Left colon (tissue), 2 donors: Measurements from ENCODE around the gene SLC9A2. TPM values are rescaled to one million over a fixed set of nuclear protein-coding genes. Genes with fewer than 3 reads are reported as not detected.

Source experiments
- ATAC-seq: fragments of 200-7000 bp; cut with Tn5 transposase; one replicate; pipeline ENCODE4 v1.9.1; 2020; ENCODE audit warnings: mild to moderate bottlenecking, moderate library complexity
- DNase-seq, 2 donors: peaks; one replicate each; pipeline ENCODE4 v3.0.0-alpha.2; 2020
- intact Hi-C, 2 donors: fragments of 100-400 bp; cut with DNase I in 1 of 2; cut with micrococcal nuclease in 1 of 2; formaldehyde crosslinking; loops; one replicate each; pipeline versions ENCODE4 v1.11.2 to v1.14.0; 2022; cut with DNase I, micrococcal nuclease
- long read RNA-seq: library from polyadenylated mRNA; unstranded; transcript quantifications from one replicate; pipeline ENCODE4 v2.0.0, GENCODE V29; 2021
- total RNA-seq, 2 donors: library from RNA; stranded (reverse); fragmentation: NEBNext Ultra II Directional; extraction: Animal tissue kit (Norgen Biotek cat#: 25700); gene quantifications; one replicate each; pipeline ENCODE4 v1.2.1, GENCODE V29; 2021
- donor health status: DM: no; HTN: no; CAD: no.
- donor health status: DM: yes; HTN: yes; CAD: no.

The SLC9A2 gene, protein sequence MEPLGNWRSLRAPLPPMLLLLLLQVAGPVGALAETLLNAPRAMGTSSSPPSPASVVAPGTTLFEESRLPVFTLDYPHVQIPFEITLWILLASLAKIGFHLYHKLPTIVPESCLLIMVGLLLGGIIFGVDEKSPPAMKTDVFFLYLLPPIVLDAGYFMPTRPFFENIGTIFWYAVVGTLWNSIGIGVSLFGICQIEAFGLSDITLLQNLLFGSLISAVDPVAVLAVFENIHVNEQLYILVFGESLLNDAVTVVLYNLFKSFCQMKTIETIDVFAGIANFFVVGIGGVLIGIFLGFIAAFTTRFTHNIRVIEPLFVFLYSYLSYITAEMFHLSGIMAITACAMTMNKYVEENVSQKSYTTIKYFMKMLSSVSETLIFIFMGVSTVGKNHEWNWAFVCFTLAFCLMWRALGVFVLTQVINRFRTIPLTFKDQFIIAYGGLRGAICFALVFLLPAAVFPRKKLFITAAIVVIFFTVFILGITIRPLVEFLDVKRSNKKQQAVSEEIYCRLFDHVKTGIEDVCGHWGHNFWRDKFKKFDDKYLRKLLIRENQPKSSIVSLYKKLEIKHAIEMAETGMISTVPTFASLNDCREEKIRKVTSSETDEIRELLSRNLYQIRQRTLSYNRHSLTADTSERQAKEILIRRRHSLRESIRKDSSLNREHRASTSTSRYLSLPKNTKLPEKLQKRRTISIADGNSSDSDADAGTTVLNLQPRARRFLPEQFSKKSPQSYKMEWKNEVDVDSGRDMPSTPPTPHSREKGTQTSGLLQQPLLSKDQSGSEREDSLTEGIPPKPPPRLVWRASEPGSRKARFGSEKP
- 10 to 100 TPM; 75.2 to 81.1 TPM for total RNA-seq
- long read RNA-seq, full-length matches to known transcripts: 68 of 127 reads
- long read RNA-seq, partial matches to known transcripts: 41 of 127 reads
- long read RNA-seq, other reads (novel, unspliced or antisense): 18 of 127 reads

DNA sequence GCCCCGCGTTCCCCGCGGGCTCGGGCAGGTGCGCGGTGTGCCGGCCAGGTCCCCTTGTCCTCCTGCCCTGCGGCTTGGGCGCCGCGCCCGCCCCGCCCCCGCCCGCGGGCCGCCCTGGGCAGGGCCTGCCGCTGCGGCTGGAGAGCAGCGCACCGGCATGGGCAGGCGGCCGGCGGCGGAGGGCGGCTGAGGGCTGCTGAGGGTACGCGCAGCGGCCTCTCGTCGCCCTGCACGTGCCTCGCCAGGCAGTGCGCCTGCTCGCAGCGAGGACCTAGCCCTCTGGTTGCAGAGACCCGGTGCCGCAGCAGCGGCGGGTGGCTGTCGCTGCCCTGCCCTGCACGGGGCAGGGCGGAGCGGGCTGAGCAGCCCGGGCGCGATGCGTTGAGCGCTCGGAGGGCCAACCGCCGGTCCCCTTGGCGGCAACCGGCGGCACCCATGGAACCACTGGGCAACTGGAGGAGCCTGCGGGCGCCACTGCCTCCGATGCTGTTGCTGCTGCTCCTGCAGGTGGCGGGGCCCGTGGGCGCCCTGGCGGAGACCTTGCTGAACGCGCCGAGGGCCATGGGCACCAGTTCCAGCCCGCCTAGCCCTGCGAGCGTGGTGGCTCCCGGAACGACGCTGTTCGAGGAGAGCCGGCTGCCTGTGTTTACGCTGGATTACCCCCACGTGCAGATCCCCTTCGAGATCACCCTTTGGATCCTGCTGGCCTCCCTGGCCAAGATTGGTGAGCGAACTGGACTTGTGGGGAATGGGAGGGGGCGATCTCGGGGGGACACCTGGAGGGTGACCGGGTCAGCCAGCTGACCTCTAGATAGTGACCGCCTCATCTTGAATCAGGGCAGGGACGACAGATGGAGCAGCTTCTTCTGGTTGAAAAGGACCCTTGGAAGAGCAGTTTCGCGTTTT, at the start of gene SLC9A2:
TSS of gene SLC9A2 (plus strand) at position 140 of the 906 bp plus-strand sequence. CDS start at position 436, 296 bp downstream.
- DNase-seq (peak in 1 of 2 donors; percentile 51), ATAC-seq (peak; percentile 59)
- intact Hi-C loops: loop anchor here in 1 of 2 donors (10.0 kb wide), 1 partner anchor 145 kb away; the partner anchor contains the start of gene SLC9A4

DNA sequence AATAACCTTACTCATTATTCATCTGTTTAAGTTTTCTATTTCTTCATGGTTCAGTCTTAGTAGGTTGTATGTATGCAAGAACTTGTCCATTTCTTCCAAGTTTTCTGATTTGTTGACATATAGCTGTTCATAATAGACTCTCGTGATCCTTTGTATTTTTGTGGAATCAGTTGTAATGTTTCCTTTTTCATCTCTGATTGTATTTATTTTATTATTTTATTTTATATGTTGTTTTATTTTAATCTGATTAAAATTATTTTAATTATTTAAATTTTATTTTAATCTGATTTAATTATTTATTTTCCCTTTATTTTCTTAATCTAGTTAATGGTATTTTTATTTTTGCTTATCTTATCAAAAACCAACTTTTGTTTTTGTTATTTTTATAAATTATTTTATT, 43.5 kb upstream of the SLC9A2 start:
- no peak for DNase-seq
- no peak for ATAC-seq
- intact Hi-C loops: no loop called here

DNA sequence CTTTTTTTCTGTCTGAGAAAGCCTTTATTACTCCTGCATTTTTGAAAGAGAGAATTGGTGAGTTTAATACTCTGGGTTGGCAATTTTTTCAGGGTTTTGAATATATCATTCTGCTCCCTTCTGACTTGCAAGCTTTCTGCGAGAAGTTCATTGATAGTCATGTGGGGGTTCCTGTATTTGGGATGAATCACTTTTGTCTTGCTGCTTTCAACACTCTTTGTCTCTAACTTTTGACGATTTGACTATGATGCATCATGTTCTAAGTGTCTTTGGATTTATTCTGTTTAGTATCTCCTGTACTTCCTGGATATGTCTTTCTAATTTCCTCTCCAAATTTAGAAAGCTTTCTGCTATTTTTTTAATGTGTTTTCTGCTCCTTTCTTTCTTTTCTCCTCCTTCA, 41.0 kb upstream of the SLC9A2 start:
- DNase-seq: no peak
- ATAC-seq: no peak
- intact Hi-C loops: no loop called here

- intact Hi-C loops: no loop called here
- ATAC-seq (no peak), DNase-seq (no peak)
Measured at GRCh38 chr2:102581911-102582310, 37.4 kb upstream of the SLC9A2 start.

DNA sequence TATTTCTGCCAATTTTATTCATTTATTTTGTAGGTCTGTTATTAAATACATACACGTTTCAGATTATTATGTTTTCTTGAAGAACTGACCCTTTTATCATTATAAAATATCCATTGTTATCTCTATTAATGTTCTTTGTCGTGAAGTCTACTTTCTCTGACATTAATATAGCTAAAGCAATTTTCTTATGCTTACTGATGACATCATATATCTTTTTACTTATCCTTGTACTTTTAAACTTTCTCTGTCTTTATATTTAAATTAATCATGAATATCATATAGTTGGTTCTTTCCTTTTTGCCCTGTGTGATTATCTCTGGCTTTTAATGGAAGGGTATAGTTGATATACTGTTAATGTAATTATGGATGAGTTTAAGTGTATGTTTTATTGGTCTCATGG, 36.5 kb upstream of the SLC9A2 start:
- ATAC-seq (no peak), DNase-seq (no peak)
- intact Hi-C loops: no loop called here

DNA sequence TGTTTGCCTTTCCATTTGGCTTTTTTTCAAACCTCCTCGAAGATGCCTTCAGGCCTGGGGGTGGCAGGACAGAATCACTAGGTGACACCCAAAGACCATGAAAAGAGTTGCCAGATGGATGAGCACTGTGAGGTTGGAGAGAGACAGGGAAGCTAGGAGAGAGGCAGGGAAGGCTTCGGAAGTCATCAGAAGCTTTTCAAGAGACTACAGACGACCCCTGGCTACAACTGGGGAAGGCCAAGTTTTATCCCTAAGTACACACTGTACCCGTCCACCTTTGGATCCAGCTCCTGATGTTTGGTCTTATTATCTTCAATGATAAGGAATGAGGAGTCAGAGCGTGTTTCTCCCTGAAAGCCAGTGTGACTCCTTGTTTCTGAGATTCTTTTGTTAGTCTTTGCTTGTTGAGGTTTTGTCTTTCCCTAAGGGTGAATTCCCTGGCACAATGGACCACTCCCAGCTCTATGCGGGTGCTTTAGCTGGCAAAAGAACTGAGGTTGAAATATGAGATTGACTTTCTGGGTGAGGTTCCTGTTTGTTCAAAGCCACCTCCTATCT, 33.4 kb upstream of the SLC9A2 start:
- DNase-seq (no peak), ATAC-seq (peak; percentile 87)
- intact Hi-C loops: no loop called here

- DNase-seq (no peak), ATAC-seq (no peak)
- intact Hi-C loops: no loop called here
Measured at GRCh38 chr2:102588213-102588939, 31.0 kb upstream of the SLC9A2 start.

DNA sequence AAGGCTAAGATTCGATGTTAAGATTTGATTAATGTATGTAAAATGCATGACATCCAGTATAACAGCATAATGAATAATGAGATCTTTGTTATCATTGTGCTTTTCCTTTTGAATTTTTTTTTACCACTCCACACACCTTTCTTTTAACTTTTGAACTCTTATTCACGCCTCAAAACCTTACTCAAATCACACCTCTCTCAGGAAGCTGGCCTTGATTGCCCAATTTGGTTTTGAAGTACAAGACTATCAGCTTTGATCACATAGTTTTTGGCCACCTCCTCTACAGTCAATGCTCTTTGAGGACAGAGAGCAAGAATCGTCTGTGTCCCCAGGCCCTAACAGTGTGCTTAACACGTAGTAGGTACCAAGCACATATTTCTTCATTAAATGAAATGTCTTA, 29.9 kb upstream of the SLC9A2 start:
- ATAC-seq (no peak), DNase-seq (no peak)
- intact Hi-C loops: no loop called here

DNA sequence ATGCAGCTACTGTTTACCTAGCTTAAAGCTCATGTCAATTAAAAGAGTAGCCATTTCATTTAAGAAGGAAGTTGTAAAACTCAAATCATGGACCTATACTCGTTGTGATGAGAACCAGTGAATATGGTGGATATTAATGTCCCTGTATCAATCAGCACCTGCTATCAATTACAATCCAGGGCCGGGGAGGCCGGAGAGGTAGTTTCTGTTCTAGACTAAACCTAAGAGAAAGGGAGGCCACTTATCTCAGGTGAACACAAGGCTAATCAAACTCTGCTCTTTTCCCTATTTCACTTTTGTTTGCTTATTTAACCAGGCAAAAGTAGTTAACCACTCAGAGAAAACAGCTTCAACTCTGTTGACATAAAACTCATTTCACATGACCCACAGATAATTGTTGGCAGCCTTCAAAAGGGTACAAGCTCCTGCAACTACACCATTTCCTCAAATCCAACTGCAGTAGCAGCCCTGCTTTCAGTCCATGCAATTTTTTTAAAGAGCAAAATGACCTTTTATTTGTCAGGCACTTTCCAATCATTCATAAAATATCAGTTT, 27.8 kb upstream of the SLC9A2 start:
- ATAC-seq: peak; percentile 73
- intact Hi-C loops: no loop called here
- no peak for DNase-seq

- ATAC-seq: peak; percentile 67
- intact Hi-C loops: no loop called here
- DNase-seq: peak in 1 of 2 donors; percentile 61
Measured at GRCh38 chr2:102592601-102593000, 26.8 kb upstream of the SLC9A2 start.

GRCh38 chr2:102593516-102593915, 25.8 kb upstream of the SLC9A2 start:
- DNase-seq (no peak), ATAC-seq (peak; percentile 85)
- intact Hi-C loops: no loop called here

DNA sequence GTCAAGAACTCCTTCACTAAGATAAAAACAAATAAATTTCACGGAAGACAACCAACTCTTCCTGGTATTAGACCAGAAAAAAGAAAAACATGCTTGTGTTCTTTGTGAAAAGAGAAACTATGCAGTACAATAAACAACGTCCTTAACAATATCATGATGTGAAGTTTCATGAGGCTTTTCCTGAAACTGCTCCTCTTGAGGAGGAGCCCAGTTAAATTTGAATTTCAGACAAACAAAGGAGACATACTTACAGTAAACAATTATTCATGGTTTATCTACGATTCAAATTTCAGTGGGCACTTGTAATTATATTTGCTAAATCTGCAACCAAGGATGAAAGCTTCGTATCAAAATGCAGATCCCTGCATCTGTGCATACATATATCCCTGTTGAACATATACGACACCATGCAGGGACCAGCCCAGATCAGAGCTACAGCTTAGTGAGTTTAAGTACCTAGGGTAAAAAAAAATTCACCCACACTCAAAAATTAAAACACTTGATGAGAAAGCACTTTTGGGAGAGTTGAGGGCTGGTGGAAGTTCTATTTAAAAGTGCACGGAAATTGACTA, 24.8 kb upstream of the SLC9A2 start:
- intact Hi-C loops: no loop called here
- DNase-seq (no peak), ATAC-seq (no peak)

- ATAC-seq (no peak), DNase-seq (no peak)
- intact Hi-C loops: no loop called here
Measured at GRCh38 chr2:102597788-102598187, 21.6 kb upstream of the SLC9A2 start.

GRCh38 chr2:102599486-102599885, 19.9 kb upstream of the SLC9A2 start:
- no peak for ATAC-seq
- DNase-seq: no peak
- intact Hi-C loops: no loop called here

GRCh38 chr2:102601730-102602129, 17.6 kb upstream of the SLC9A2 start:
- DNase-seq: no peak
- intact Hi-C loops: no loop called here
- no peak for ATAC-seq

DNA sequence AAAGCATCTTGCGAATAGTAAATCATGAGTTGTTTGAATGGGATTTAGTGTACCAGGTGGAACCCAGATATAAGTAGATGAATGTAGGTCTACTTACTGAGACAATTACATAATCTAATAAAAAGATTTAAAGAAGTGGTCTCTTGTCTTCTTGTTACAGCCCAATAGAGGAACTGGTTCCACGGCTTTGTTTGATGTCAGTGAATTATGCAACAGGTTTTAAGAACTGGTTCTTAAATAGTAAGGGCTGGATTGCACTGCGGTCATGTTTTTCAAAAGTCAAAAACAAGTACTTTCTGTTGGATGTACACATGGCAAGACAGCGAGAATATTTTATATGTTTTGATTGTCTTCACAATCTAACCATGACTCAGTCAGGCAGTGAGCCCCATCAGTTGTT, 15.4 kb upstream of the SLC9A2 start:
- DNase-seq (no peak), ATAC-seq (peak; percentile 63)
- intact Hi-C loops: no loop called here

- intact Hi-C loops: no loop called here
- peak; percentile 82 for ATAC-seq
- no peak for DNase-seq
Measured at GRCh38 chr2:102604769-102605168, 14.6 kb upstream of the SLC9A2 start.
